Smooth muscle cell (in vitro differentiated cells): ENCODE data around the gene PEDS1. TPM values are rescaled to one million over a fixed set of nuclear protein-coding genes. Genes with fewer than 3 reads are reported as not detected.
"Not testable (repeated sequence)": the region's sequence is repeated elsewhere in the genome, so short reads cannot be mapped to it uniquely, and the experiment has no call there.

ENCODE experiments used
- DNase-seq: peaks from one replicate; lab custom pipeline; 2025; ENCODE audit not compliant: unreplicated experiment; lab: John Stamatoyannopoulos, UW
- H2AFZ ChIP-seq: fragments of 200-600 bp; sonication (generic); 2 replicates; pipeline ENCODE4 v1.6.0; 2016; ENCODE audit warnings: antibody characterized with exemption, low read depth, mild to moderate bottlenecking
- H3F3A ChIP-seq: fragments of 200-600 bp; sonication (generic); 2 replicates; pipeline ENCODE4 v1.6.0; 2017; ENCODE audit warnings: antibody characterized with exemption, low read depth
- H3K27ac ChIP-seq: fragments of 200-600 bp; sonication (generic); 2 replicates; pipeline ENCODE4 v1.5.1; 2016; ENCODE audit warnings: low read depth, mild to moderate bottlenecking
- H3K27me3 ChIP-seq: fragments of 200-600 bp; sonication (generic); 2 replicates; pipeline ENCODE4 v1.6.1; 2016; ENCODE audit warnings: low read depth, mild to moderate bottlenecking
- H3K36me3 ChIP-seq: fragments of 200-600 bp; sonication (generic); 2 replicates; pipeline ENCODE4 v1.5.1; 2016; ENCODE audit warnings: low read depth
- H3K4me1 ChIP-seq: fragments of 200-600 bp; sonication (generic); 2 replicates; pipeline ENCODE4 v1.5.1; 2016; ENCODE audit warnings: low read depth
- H3K4me2 ChIP-seq: fragments of 200-600 bp; sonication (generic); 2 replicates; pipeline ENCODE4 v1.6.0; 2016; ENCODE audit warnings: mild to moderate bottlenecking
- H3K4me3 ChIP-seq: fragments of 200-600 bp; sonication (generic); 2 replicates; pipeline ENCODE4 v1.5.1; 2016; ENCODE audit warnings: mild to moderate bottlenecking
- H3K79me2 ChIP-seq: fragments of 200-600 bp; sonication (generic); 2 replicates; pipeline ENCODE4 v1.6.0; 2016; ENCODE audit warnings: low read depth, mild to moderate bottlenecking
- H3K9ac ChIP-seq: fragments of 200-600 bp; sonication (generic); 2 replicates; pipeline ENCODE4 v1.6.0; 2016; ENCODE audit warnings: low read depth
- H3K9me3 ChIP-seq: fragments of 200-600 bp; sonication (generic); replicated peaks from 2 replicates; pipeline ENCODE4 v1.5.1; 2016; ENCODE audit warnings: low read depth
- H4K20me1 ChIP-seq: fragments of 200-600 bp; sonication (generic); 2 replicates; pipeline ENCODE4 v1.6.0; 2016; ENCODE audit warnings: low read depth
- CTCF ChIP-seq: fragments of 200-600 bp; sonication (generic); IDR thresholded peaks from 2 replicates; pipeline ENCODE4 v1.5.1; 2017; ENCODE audit warnings: borderline replicate concordance, mild to moderate bottlenecking, antibody characterized with exemption; ENCODE audit not compliant: insufficient read depth, poor library complexity, severe bottlenecking
- WGBS: methylation state at CpG from one replicate; pipeline ENCODE4 v1.1.7; 2016; ENCODE audit warnings: low lambda C conversion rate; 5-methylcytosine and 5-hydroxymethylcytosine counted together
- polyA plus RNA-seq: library from polyadenylated mRNA; unstranded; fragments of >200 nt; fragmentation: Nextera tagmentation; extraction: Ambion mirVana; gene quantifications from 2 replicates; pipeline ENCODE4 v1.2.1, GENCODE V29; 2016
- total RNA-seq: library from RNA; depleted of rRNA; stranded (reverse); fragments of >200 nt; gene quantifications from 2 replicates; pipeline ENCODE4 v1.2.3, GENCODE V29; 2014

Gene PEDS1
- total and polyA plus RNA-seq, 2 experiments from 2014 or later = 45.8 to 47.4 TPM

- Histone ChIP-seq H3K4me3 (no peak overlapping the region), H2AFZ (no peak overlapping the region), H3K4me2 (no peak overlapping the region), H3K4me1 (no peaks in the 10 kb centered on the region), H3K9me3 (no peaks in the 10 kb centered on the region), H3K79me2 (peaks cover 81% of the 10 kb centered on the region), H3K27me3 (no peaks in the 10 kb centered on the region), H3K9ac (no peak overlapping the region), H3K27ac (no peak overlapping the region), H3K36me3 (no peaks in the 10 kb centered on the region), H3F3A (peaks cover 9% of the 10 kb centered on the region), H4K20me1 (peaks cover 82% of the 10 kb centered on the region)
- TF ChIP-seq CTCF = no peak
- 91% methylated on average over 11 of the region's 11 CpGs for WGBS
- DNase-seq = no peak
Measured at GRCh38 chr20:50140339-50140859, 13.1 kb downstream of the PEDS1 start.

GRCh38 chr20:50138479-50139393 lies 14.8 kb downstream of the PEDS1 start:
- Histone ChIP-seq H3K4me2 (no peak overlapping the region), H3K79me2 (peaks cover 87% of the 10 kb centered on the region), H3K36me3 (no peaks in the 10 kb centered on the region), H3K4me1 (no peaks in the 10 kb centered on the region), H2AFZ (no peak overlapping the region), H3K9me3 (no peaks in the 10 kb centered on the region), H3K27ac (peak overlapping the region; percentile 57), H3K27me3 (no peaks in the 10 kb centered on the region), H4K20me1 (peaks cover 92% of the 10 kb centered on the region), H3K4me3 (no peak overlapping the region), H3K9ac (no peak overlapping the region), H3F3A (peaks cover 3% of the 10 kb centered on the region)
- DNase-seq = no peak
- WGBS = 74% methylated on average over 28 of the region's 29 CpGs
- TF ChIP-seq CTCF = no peak

GRCh38 chr20:50138120-50138478 lies 15.4 kb downstream of the PEDS1 start:
- H3K4me1 ChIP-seq = no peaks in the 10 kb centered on the region
- no peak overlapping the region for H2AFZ ChIP-seq
- H4K20me1 ChIP-seq = peaks cover 92% of the 10 kb centered on the region
- peak overlapping the region; percentile 57 for H3K27ac ChIP-seq
- DNase-seq = no peak
- H3K4me2 ChIP-seq = no peak overlapping the region
- no peaks in the 10 kb centered on the region for H3K36me3 ChIP-seq
- peaks cover 87% of the 10 kb centered on the region for H3K79me2 ChIP-seq
- 91% methylated on average over 5 of the region's 5 CpGs for WGBS
- no peak overlapping the region for H3K4me3 ChIP-seq
- H3F3A ChIP-seq = no peaks in the 10 kb centered on the region
- no peaks in the 10 kb centered on the region for H3K27me3 ChIP-seq
- no peak overlapping the region for H3K9ac ChIP-seq
- H3K9me3 ChIP-seq = no peaks in the 10 kb centered on the region
- no peak for TF ChIP-seq CTCF

GRCh38 chr20:50137702-50138101 lies 15.8 kb downstream of the PEDS1 start:
- WGBS = 90% methylated on average over 13 of the region's 13 CpGs
- Histone ChIP-seq H4K20me1 (peaks cover 92% of the 10 kb centered on the region), H3K79me2 (peaks cover 86% of the 10 kb centered on the region), H3K27ac (peak overlapping the region; percentile 57)
- H3K9ac ChIP-seq, H3K4me2 ChIP-seq, DNase-seq, H3K4me3 ChIP-seq, H3K27me3 ChIP-seq, H3F3A ChIP-seq, H3K9me3 ChIP-seq, H3K36me3 ChIP-seq, H2AFZ ChIP-seq, H3K4me1 ChIP-seq: not testable (repeated sequence)
